Endothelial cell (in vitro differentiated cells): Measurements from ENCODE around the gene SLC22A15. TPM values are rescaled to one million over a fixed set of nuclear protein-coding genes. Genes with fewer than 3 reads are reported as not detected.
A peak's percentile ranks its signal among the peaks of the same experiment; 100 is the strongest.

Experiments
- DNase-seq: peaks from one replicate; pipeline ENCODE4 v3.0.0; 2021; ENCODE audit warnings: low spot score
- H3K27ac Mint-ChIP-seq: one replicate; pipeline ENCODE4 v1.8.0; 2021; ENCODE audit warnings: mixed read lengths, inconsistent platforms; ENCODE audit not compliant: unreplicated experiment
- H3K27me3 Mint-ChIP-seq: one replicate; pipeline ENCODE4 v1.8.0; 2021; ENCODE audit warnings: mild to moderate bottlenecking, moderate library complexity, mixed read lengths, inconsistent platforms; ENCODE audit not compliant: unreplicated experiment
- H3K36me3 Mint-ChIP-seq: one replicate; pipeline ENCODE4 v1.8.0; 2021; ENCODE audit warnings: mild to moderate bottlenecking, low read depth, mixed read lengths, inconsistent platforms; ENCODE audit not compliant: unreplicated experiment
- H3K4me1 Mint-ChIP-seq: one replicate; pipeline ENCODE4 v1.8.0; 2021; ENCODE audit warnings: mild to moderate bottlenecking, mixed read lengths, inconsistent platforms; ENCODE audit not compliant: unreplicated experiment
- H3K4me3 Mint-ChIP-seq: one replicate; pipeline ENCODE4 v1.8.0; 2021; ENCODE audit warnings: mild to moderate bottlenecking, mixed read lengths, inconsistent platforms; ENCODE audit not compliant: unreplicated experiment
- H3K9me3 Mint-ChIP-seq: one replicate; pipeline ENCODE4 v1.8.0; 2021; ENCODE audit warnings: mixed read lengths, inconsistent platforms; ENCODE audit not compliant: unreplicated experiment
- total RNA-seq: library from RNA; stranded (reverse); fragmentation: NEBNext Ultra II Directional; extraction: Animal tissue kit (Norgen Biotek cat#: 25700); gene quantifications from one replicate; pipeline ENCODE4 v1.2.1, GENCODE V29; 2021; ENCODE audit not compliant: unreplicated experiment
- TF ChIP-seq, protein P1 (sequence below): fragments of 200-600 bp; sonication (generic); IDR thresholded peaks from one replicate; pipeline ENCODE4 v1.5.0; 2021; ENCODE audit warnings: antibody characterized with exemption; ENCODE audit not compliant: unreplicated experiment

SLC22A15 gene
- total RNA-seq, 1 donor from 2014 or later: 21.9 TPM

DNA sequence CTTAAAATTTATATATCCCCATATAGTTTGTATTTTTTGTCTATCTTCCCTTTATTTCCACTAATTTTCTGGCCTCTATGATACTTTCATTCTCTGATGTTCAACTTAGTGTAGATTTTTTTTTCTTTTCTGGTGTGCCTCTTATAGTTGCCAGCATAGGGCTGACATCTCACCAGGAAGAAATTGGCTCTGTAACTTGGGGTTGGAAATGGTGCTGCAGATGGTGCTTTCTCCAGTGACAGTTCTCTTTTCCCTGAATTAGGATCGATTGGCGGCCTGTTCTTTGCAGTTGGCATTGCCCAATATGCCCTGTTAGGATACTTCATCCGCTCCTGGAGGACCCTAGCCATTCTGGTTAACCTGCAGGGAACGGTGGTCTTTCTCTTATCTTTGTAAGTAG is 50.3 kb downstream of the SLC22A15 start:
- TF ChIP-seq, protein P1, sequence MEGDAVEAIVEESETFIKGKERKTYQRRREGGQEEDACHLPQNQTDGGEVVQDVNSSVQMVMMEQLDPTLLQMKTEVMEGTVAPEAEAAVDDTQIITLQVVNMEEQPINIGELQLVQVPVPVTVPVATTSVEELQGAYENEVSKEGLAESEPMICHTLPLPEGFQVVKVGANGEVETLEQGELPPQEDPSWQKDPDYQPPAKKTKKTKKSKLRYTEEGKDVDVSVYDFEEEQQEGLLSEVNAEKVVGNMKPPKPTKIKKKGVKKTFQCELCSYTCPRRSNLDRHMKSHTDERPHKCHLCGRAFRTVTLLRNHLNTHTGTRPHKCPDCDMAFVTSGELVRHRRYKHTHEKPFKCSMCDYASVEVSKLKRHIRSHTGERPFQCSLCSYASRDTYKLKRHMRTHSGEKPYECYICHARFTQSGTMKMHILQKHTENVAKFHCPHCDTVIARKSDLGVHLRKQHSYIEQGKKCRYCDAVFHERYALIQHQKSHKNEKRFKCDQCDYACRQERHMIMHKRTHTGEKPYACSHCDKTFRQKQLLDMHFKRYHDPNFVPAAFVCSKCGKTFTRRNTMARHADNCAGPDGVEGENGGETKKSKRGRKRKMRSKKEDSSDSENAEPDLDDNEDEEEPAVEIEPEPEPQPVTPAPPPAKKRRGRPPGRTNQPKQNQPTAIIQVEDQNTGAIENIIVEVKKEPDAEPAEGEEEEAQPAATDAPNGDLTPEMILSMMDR: no peak
- Mint-ChIP-seq H3K9me3 (no peaks in the 10 kb centered on the region), H3K4me3 (no peak overlapping the region), H3K27me3 (no peaks in the 10 kb centered on the region), H3K36me3 (peaks cover 11% of the 10 kb centered on the region), H3K4me1 (no peaks in the 10 kb centered on the region), H3K27ac (no peak overlapping the region)
- DNase-seq: no peak

DNA sequence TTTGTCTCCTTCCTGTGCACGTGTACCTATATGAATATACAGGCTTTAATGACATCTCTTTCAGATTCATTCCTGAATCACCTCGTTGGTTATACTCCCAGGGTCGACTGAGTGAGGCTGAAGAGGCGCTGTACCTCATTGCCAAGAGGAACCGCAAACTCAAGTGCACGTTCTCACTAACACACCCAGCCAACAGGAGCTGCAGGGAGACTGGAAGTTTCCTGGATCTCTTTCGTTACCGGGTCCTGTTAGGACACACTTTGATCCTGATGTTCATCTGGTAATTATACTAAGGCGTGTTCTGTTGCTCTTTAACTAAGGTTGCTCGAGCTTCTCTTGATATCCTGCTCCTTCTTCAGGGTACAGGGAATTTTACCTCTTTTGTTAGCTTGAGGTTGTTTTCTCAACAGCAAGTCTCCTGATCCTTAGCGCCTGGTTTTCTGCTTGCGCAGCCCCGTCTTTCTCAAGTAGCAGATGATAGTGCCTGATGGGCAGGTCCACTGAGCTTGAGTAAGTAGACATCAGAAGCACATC is 55.1 kb downstream of the SLC22A15 start:
- Mint-ChIP-seq H3K9me3 (no peaks in the 10 kb centered on the region), H3K4me3 (no peak overlapping the region), H3K4me1 (no peaks in the 10 kb centered on the region), H3K27me3 (no peaks in the 10 kb centered on the region), H3K36me3 (peaks cover 31% of the 10 kb centered on the region), H3K27ac (no peak overlapping the region)
- TF ChIP-seq, protein P1: no peak
- no peak for DNase-seq

DNA sequence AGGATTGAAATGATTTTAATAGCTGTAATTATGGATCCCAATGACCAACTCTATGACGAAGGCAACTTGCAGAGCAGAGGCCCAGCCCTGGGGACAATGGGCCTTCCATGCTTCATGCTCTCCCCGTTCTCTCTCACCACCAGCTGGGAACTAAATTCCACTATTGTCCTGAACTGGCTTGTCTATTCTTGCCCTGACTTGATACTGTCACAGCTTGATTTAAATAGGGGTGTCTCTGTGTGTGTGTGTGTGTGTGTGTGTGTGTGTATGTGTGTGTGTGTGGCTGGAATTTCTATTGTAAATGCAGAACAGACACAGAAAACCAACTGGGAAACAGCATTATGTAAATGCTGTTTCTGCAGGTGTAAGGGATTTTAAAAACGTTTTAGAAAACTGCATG is 57.0 kb downstream of the SLC22A15 start:
- DNase-seq: no peak
- Mint-ChIP-seq H3K27me3 (no peaks in the 10 kb centered on the region), H3K36me3 (peaks cover 37% of the 10 kb centered on the region), H3K4me1 (no peaks in the 10 kb centered on the region), H3K4me3 (no peak overlapping the region), H3K27ac (no peak overlapping the region), H3K9me3 (no peaks in the 10 kb centered on the region)
- TF ChIP-seq, protein P1: no peak

DNA sequence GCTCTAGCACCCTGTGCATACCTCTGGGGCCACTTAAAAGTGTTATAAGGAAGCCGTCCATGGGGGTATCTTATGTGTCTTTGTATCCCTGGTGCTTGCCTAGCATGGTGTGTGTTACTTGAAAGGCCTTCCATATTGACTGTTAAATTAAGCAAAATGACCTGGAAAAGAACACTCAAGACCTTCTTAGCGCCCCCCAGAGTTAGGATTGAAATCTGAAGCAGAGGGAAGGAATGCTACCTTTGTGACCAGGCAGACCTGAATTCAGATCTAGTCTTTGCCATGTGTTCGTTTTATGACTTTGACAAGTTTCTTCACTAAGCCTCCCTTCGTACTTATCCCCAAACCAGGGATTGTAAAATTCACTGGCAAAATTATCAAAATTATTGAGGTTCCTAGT is 59.9 kb downstream of the SLC22A15 start:
- no peaks in the 10 kb centered on the region for H3K27me3 Mint-ChIP-seq
- H3K9me3 Mint-ChIP-seq: no peaks in the 10 kb centered on the region
- no peak for DNase-seq
- peaks cover 39% of the 10 kb centered on the region for H3K36me3 Mint-ChIP-seq
- TF ChIP-seq, protein P1: no peak
- no peaks in the 10 kb centered on the region for H3K4me1 Mint-ChIP-seq
- no peak overlapping the region for H3K27ac Mint-ChIP-seq
- H3K4me3 Mint-ChIP-seq: peak overlapping the region; percentile 7

DNA sequence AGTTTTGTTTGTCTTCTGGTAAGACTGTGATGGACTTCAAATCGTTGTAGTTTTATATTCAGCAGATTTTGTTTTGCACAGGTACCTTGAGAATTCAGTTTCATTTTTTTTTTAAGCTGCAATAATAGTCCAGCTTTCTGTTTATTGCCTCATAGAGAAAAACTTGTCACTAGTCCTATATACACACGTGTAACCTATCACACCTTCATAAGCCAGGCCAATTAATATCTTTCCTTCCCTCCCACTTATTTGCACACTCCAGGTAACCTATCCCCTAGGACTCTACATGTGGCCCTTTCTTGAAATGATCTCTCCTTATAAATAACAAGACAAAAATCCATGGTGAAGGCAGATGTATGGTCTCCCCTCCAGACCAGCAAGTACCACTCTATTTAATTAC is 62.4 kb downstream of the SLC22A15 start:
- no peaks in the 10 kb centered on the region for H3K27me3 Mint-ChIP-seq
- no peak for DNase-seq
- H3K9me3 Mint-ChIP-seq: no peaks in the 10 kb centered on the region
- no peak overlapping the region for H3K27ac Mint-ChIP-seq
- no peak overlapping the region for H3K4me3 Mint-ChIP-seq
- no peaks in the 10 kb centered on the region for H3K4me1 Mint-ChIP-seq
- TF ChIP-seq, protein P1: no peak
- H3K36me3 Mint-ChIP-seq: peaks cover 28% of the 10 kb centered on the region
